IMR-90 (cell line): ENCODE results near the gene TMEM269. TPM values are rescaled to one million over a fixed set of nuclear protein-coding genes. Genes with fewer than 3 reads are reported as not detected.
A peak's percentile ranks its signal among the peaks of the same experiment; 100 is the strongest.

Experiments used
- ATAC-seq: fragments of 200-7000 bp; cut with Tn5 transposase; 2 replicates; pipeline ENCODE4 v1.9.1; 2020; ENCODE audit warnings: low read depth, mild to moderate bottlenecking, moderate library complexity
- BruUV-seq: library from RNA; stranded (reverse); fragments of 400-500 nt; replicated peaks from 2 replicates; lab custom pipeline; 2021; lab: Mats Ljungman, UMichigan
- CTCF ChIA-PET: fragments of 300-600 bp; formaldehyde crosslinking; extraction: SDS; loops from one replicate; lab custom pipeline; 2021; ENCODE audit warnings: antibody characterized with exemption; lab: Yijun Ruan, JAX
- POLR2A ChIA-PET: fragments of 300-600 bp; sonication (Branson Sonifier 250); formaldehyde crosslinking; loops from one replicate; lab custom pipeline; 2022; ENCODE audit warnings: antibody characterized with exemption; ENCODE audit not compliant: unreplicated experiment; lab: Charles Lee
- DNase-seq: peaks from one replicate; pipeline ENCODE4 v3.0.0; 2013
- H2AFZ ChIP-seq: replicated peaks from 2 replicates; pipeline ENCODE3; 2013; ENCODE audit warnings: low read length, mild to moderate bottlenecking; ENCODE audit not compliant: poor library complexity
- H2AK5ac ChIP-seq: 2 replicates; pipeline ENCODE4 v1.6.1; 2013; ENCODE audit warnings: low read depth, low read length, inconsistent platforms
- H2AK9ac ChIP-seq: replicated peaks from 2 replicates; pipeline ENCODE3; 2013; ENCODE audit warnings: mild to moderate bottlenecking, low read depth, low read length, moderate library complexity; ENCODE audit not compliant: poor library complexity
- H2BK120ac ChIP-seq: 2 replicates; pipeline ENCODE4 v1.6.1; 2013; ENCODE audit warnings: low read depth, low read length, inconsistent platforms
- H2BK15ac ChIP-seq: 3 replicates; pipeline ENCODE4 v1.6.1; 2013; ENCODE audit warnings: low read depth, low read length, inconsistent platforms
- H2BK20ac ChIP-seq: 2 replicates; pipeline ENCODE4 v1.6.1; 2013; ENCODE audit warnings: low read depth, mild to moderate bottlenecking, inconsistent platforms, low read length, moderate library complexity
- H2BK5ac ChIP-seq: 2 replicates; pipeline ENCODE4 v1.6.1; 2013; ENCODE audit warnings: mild to moderate bottlenecking, low read depth, low read length, inconsistent platforms; ENCODE audit not compliant: poor library complexity, severe bottlenecking
- H3K14ac ChIP-seq: replicated peaks from 2 replicates; pipeline ENCODE4 v1.6.1; 2013; ENCODE audit warnings: low read depth, low read length, inconsistent platforms
- H3K18ac ChIP-seq: 2 replicates; pipeline ENCODE4 v1.6.1; 2013; ENCODE audit warnings: low read depth, low read length, control low read depth
- H3K23ac ChIP-seq: 2 replicates; pipeline ENCODE4 v1.6.1; 2013; ENCODE audit warnings: low read depth, low read length, inconsistent platforms
- H3K27ac ChIP-seq: 2 replicates; pipeline ENCODE4 v1.5.1; 2013; ENCODE audit warnings: mild to moderate bottlenecking, control low read depth, low read length; ENCODE audit not compliant: insufficient read depth
- H3K27me3 ChIP-seq: 2 replicates; pipeline ENCODE4 v1.6.1; 2013; ENCODE audit warnings: low read length; ENCODE audit not compliant: control insufficient read depth, insufficient read depth
- H3K36me3 ChIP-seq: 2 replicates; pipeline ENCODE4 v1.6.1; 2013; ENCODE audit warnings: low read length, mixed read lengths; ENCODE audit not compliant: control insufficient read depth, insufficient read depth
- H3K4ac ChIP-seq: 2 replicates; pipeline ENCODE4 v1.6.1; 2013; ENCODE audit warnings: low read depth, low read length, inconsistent platforms
- H3K4me1 ChIP-seq: 2 replicates; pipeline ENCODE4 v1.6.1; 2013; ENCODE audit warnings: low read length, mixed read lengths; ENCODE audit not compliant: control insufficient read depth, insufficient read depth
- H3K4me2 ChIP-seq: 2 replicates; pipeline ENCODE4 v1.6.1; 2013; ENCODE audit warnings: low read depth, mild to moderate bottlenecking, control low read depth, low read length, moderate library complexity
- H3K4me3 ChIP-seq: 2 replicates; pipeline ENCODE4 v1.5.1; 2013; ENCODE audit warnings: low read depth, mild to moderate bottlenecking, control low read depth, low read length, moderate library complexity; ENCODE audit not compliant: insufficient read depth
- H3K56ac ChIP-seq: 2 replicates; pipeline ENCODE4 v1.6.1; 2013; ENCODE audit warnings: low read length, inconsistent platforms; ENCODE audit not compliant: insufficient read depth; ENCODE audit errors: extremely low read depth
- H3K79me1 ChIP-seq, 2 experiments: 2 replicates each; pipeline ENCODE4 v1.6.1; 2013; ENCODE audit warnings: low read length in 2 of 2, inconsistent platforms in 1 of 2, low read depth in 1 of 2
- H3K9ac ChIP-seq: 2 replicates; pipeline ENCODE4 v1.6.1; 2013; ENCODE audit warnings: low read depth, low read length, control low read depth
- H3K9me1 ChIP-seq: 2 replicates; pipeline ENCODE4 v1.6.1; 2013; ENCODE audit warnings: low read length, inconsistent platforms; ENCODE audit not compliant: insufficient read depth
- H3K9me3 ChIP-seq: 2 replicates; pipeline ENCODE4 v1.6.1; 2013; ENCODE audit warnings: low read length; ENCODE audit not compliant: control insufficient read depth, insufficient read depth
- H4K20me1 ChIP-seq: 2 replicates; pipeline ENCODE4 v1.6.1; 2013; ENCODE audit warnings: low read length, inconsistent platforms; ENCODE audit not compliant: insufficient read depth
- H4K5ac ChIP-seq: 2 replicates; pipeline ENCODE4 v1.6.1; 2013; ENCODE audit warnings: mild to moderate bottlenecking, low read depth, low read length, control low read depth
- H4K8ac ChIP-seq, 2 experiments: 2 replicates each; pipeline ENCODE4 v1.6.1; 2013; ENCODE audit warnings: low read depth in 2 of 2, low read length in 2 of 2, control low read depth in 1 of 2, inconsistent platforms in 1 of 2
- H4K91ac ChIP-seq: 2 replicates; pipeline ENCODE4 v1.6.1; 2013; ENCODE audit warnings: low read depth, low read length, inconsistent platforms; ENCODE audit not compliant: insufficient read depth
- CTCF ChIP-seq: conservative IDR thresholded peaks from 2 replicates; pipeline ENCODE4 v1.5.1; 2012; ENCODE audit warnings: mild to moderate bottlenecking, low read depth, low read length, improper control_type of control experiment
- FOS ChIP-seq: fragments of 150-350 bp; IDR thresholded peaks from 2 replicates; pipeline ENCODE4 v1.6.1; 2016; ENCODE audit warnings: low read depth, low read length
- RAD21 ChIP-seq: IDR thresholded peaks from 2 replicates; pipeline ENCODE4 v1.6.1; 2012; ENCODE audit warnings: low read length, improper control_type of control experiment
- SMC3 ChIP-seq: fragments of 150-350 bp; IDR thresholded peaks from 2 replicates; pipeline ENCODE4 v1.6.1; 2016; ENCODE audit warnings: low read depth, mild to moderate bottlenecking, antibody characterized with exemption, low read length, moderate library complexity
- WGBS, 2 experiments: methylation state at CpG; one replicate each; pipeline versions ENCODE4 v1.1.5 to v1.1.7; 2013; ENCODE audit warnings: missing lambda C conversion rate in 2 of 2; ENCODE audit not compliant: insufficient read length in 1 of 2; ENCODE audit errors: extremely low coverage in 2 of 2; 5-methylcytosine and 5-hydroxymethylcytosine counted together
- dilution Hi-C: fragments of 300-500 bp; cut with HindIII; formaldehyde crosslinking; loops from one replicate; pipeline ENCODE4 v1.14.3; 2018; ENCODE audit warnings: low sequenced_read_pairs; ENCODE audit not compliant: unreplicated experiment
- in situ Hi-C: fragments of 300-500 bp; cut with MboI; formaldehyde crosslinking; loops from 3 replicates; pipeline ENCODE4 v1.14.3; 2019; ENCODE audit warnings: low sequenced_read_pairs, inconsistent platforms, mixed read lengths
- intact Hi-C: fragments of 100-400 bp; cut with micrococcal nuclease; formaldehyde crosslinking; loops from 2 replicates; pipeline ENCODE4 v1.10.0; 2022
- polyA plus RNA-seq, 3 experiments: library from polyadenylated mRNA; depleted of rRNA; stranded (reverse); fragments of >200 nt; gene quantifications; 2 replicates each; pipeline ENCODE4 v1.2.3, GENCODE V29; 2012; ENCODE audit warnings: low replicate concordance in 1 of 3
- total RNA-seq: library from RNA; depleted of rRNA; stranded (reverse); fragments of >200 nt; gene quantifications from 2 replicates; pipeline ENCODE4 v1.2.3, GENCODE V29; 2012

The TMEM269 gene
- total and polyA plus RNA-seq, 2 of the 4 experiments (the other 2 are of a cell fraction), result not detected

GRCh38 chr1:42756956-42757891 lies 27.6 kb upstream of the TMEM269 start:
- no TSS peak for BruUV-seq
- peak; percentile 79 for ATAC-seq
- Histone ChIP-seq H2BK15ac (no peak overlapping the region), H3K9ac (no peak overlapping the region), H2AK5ac (no peak overlapping the region), H2AK9ac (no peak overlapping the region), H3K4me2 (no peak overlapping the region), H4K5ac (no peak overlapping the region), H3K9me1 (peaks cover 7% of the 10 kb centered on the region; the same call in 1 of the 2 replicates), H3K4me1 (peaks cover 3% of the 10 kb centered on the region), H4K8ac (peak overlapping the region in 1 of 2 experiments; percentile 29; a peak in 1 of 4 replicates), H3K9me3 (no peaks in the 10 kb centered on the region), H2BK120ac (no peak overlapping the region), H3K23ac (no peak overlapping the region), H3K4ac (no peak overlapping the region), H4K91ac (no peak overlapping the region), H3K27me3 (no peaks in the 10 kb centered on the region), H3K79me1 (peaks cover 43 to 47% of the 10 kb centered on the region in 2 experiments), H2AFZ (no peak overlapping the region), H3K56ac (no peak overlapping the region), H3K27ac (no peak overlapping the region), H3K14ac (no peak overlapping the region), H3K36me3 (peaks cover 59% of the 10 kb centered on the region), H4K20me1 (peaks cover 5% of the 10 kb centered on the region), H3K4me3 (no peak overlapping the region), H2BK20ac (no peak overlapping the region), H3K18ac (no peak overlapping the region), H2BK5ac (no peak overlapping the region)
- dilution Hi-C loops (no loop called here), intact Hi-C loops (loop anchor here (5.0 kb wide), 1 partner anchor 610 kb away; no protein-coding TSS in a partner anchor), in situ Hi-C loops (no loop called here)
- POLR2A ChIA-PET, result no interaction called here
- peak; percentile 72 for DNase-seq
- 57% methylated on average over 4 of the region's 17 CpGs; no CpG with 5 or more reads in 1 of the 2 experiments for WGBS, 2 experiments
- TF ChIP-seq RAD21, result peak; percentile 49
- no peak for TF ChIP-seq FOS
- TF ChIP-seq CTCF, result peak; percentile 62
- TF ChIP-seq SMC3, result peak; percentile 51
- CTCF ChIA-PET, result interaction anchor here (0.5 to 0.6 kb wide), 3 partner anchors 13 to 235 kb away, joined by 5 to 6 read pairs (median 6); no protein-coding TSS in a partner anchor
